ENCODE data around the gene KIAA0825. TPM values are rescaled to one million over a fixed set of nuclear protein-coding genes. Genes with fewer than 3 reads are reported as not detected.

The KIAA0825 gene
- total RNA-seq, 4 donors from 2014 or later: 1.8 to 3.4 (median 2.6) TPM

GRCh38 chr5:94505327-94506068, 112.9 kb downstream of the KIAA0825 start:
- no peak overlapping the region for H3K27ac ChIP-seq
- intact Hi-C loops (cut with DNase I): no loop called here
- H3K9me3 ChIP-seq: no peaks in the 10 kb centered on the region
- 82 to 85% methylated on average over 3 of the region's 3 CpGs for WGBS, 2 donors
- no peak for DNase-seq
- no peaks in the 10 kb centered on the region for H3K36me3 ChIP-seq
- no peaks in the 10 kb centered on the region for H3K27me3 ChIP-seq
- TF ChIP-seq CTCF (IDR thresholded peaks at IDR 0.05) (no peak), POLR2A (IDR thresholded peaks at IDR 0.05) (no peak)
- no peak overlapping the region for H3K4me3 ChIP-seq
- H3K4me1 ChIP-seq: no peaks in the 10 kb centered on the region

DNA sequence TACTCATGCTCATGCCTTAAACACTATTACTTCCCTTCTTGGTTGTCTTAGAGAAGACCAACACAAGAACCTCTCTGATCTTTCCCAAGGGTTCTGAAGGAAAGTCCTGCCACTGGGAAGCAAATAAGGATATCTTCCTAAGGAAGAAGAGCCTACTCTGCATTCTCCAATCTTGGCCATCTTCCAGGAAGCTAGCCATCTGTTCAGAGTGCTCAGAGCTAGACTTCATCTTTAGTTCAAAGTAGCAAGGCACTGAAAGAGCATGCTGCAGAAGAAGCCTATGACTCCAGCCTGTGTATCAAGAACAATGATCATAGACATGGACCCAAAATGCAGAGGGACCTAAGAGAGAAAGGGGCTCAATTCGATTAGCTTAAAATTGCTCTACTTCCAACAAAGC, 114.7 kb downstream of the KIAA0825 start:
- TF ChIP-seq CTCF (IDR thresholded peaks at IDR 0.05) (no peak), POLR2A (IDR thresholded peaks at IDR 0.05) (no peak)
- intact Hi-C loops (cut with DNase I): no loop called here
- H3K9me3 ChIP-seq: no peaks in the 10 kb centered on the region
- no peak for DNase-seq
- WGBS, 2 donors: 83 to 92% methylated on average over 1 of the region's 1 CpG
- H3K27me3 ChIP-seq: no peaks in the 10 kb centered on the region
- H3K4me3 ChIP-seq: no peak overlapping the region
- no peaks in the 10 kb centered on the region for H3K36me3 ChIP-seq
- no peak overlapping the region for H3K27ac ChIP-seq
- H3K4me1 ChIP-seq: no peaks in the 10 kb centered on the region

DNA sequence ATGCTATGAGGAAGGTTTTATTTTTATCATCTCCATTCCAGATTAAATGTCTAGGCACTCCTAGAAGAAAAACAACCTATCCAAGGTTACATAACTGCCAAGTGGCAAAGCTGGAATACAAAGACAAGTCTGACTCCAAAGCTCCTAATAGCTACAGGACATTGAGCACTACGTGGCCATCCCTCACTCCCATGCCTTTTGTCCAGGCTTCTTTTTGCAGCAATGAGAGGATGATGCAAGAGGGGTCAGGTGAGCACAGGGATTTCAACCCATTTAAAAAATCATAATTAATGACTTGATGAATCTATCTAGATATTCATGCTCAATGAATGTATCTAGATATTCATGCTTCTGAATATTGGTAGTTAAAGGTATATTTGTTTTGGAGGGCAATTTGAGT, 117.0 kb downstream of the KIAA0825 start:
- H3K4me1 ChIP-seq: no peaks in the 10 kb centered on the region
- H3K36me3 ChIP-seq: no peaks in the 10 kb centered on the region
- H3K27ac ChIP-seq: no peak overlapping the region
- TF ChIP-seq CTCF (IDR thresholded peaks at IDR 0.05) (no peak), POLR2A (IDR thresholded peaks at IDR 0.05) (no peak)
- 63 to 68% methylated on average over 1 of the region's 1 CpG for WGBS, 2 donors
- no peaks in the 10 kb centered on the region for H3K27me3 ChIP-seq
- intact Hi-C loops (cut with DNase I): no loop called here
- H3K9me3 ChIP-seq: no peaks in the 10 kb centered on the region
- no peak overlapping the region for H3K4me3 ChIP-seq
- DNase-seq: no peak

- intact Hi-C loops (cut with DNase I): no loop called here
- Histone ChIP-seq H3K4me1 (no peaks in the 10 kb centered on the region), H3K27me3 (no peaks in the 10 kb centered on the region), H3K36me3 (no peaks in the 10 kb centered on the region), H3K4me3 (no peak overlapping the region), H3K27ac (no peak overlapping the region), H3K9me3 (no peaks in the 10 kb centered on the region)
- no peak for DNase-seq
- no peak for TF ChIP-seq POLR2A (IDR thresholded peaks at IDR 0.05)
- 73 to 91% methylated on average over 3 of the region's 3 CpGs for WGBS, 2 donors
Observed at GRCh38 chr5:94499806-94500205, 118.6 kb downstream of the KIAA0825 start.

- Histone ChIP-seq H3K27ac (no peak overlapping the region), H3K36me3 (no peaks in the 10 kb centered on the region), H3K27me3 (no peaks in the 10 kb centered on the region), H3K9me3 (no peaks in the 10 kb centered on the region), H3K4me3 (no peak overlapping the region), H3K4me1 (no peaks in the 10 kb centered on the region)
- TF ChIP-seq CTCF (IDR thresholded peaks at IDR 0.05) (no peak), POLR2A (IDR thresholded peaks at IDR 0.05) (no peak)
- intact Hi-C loops (cut with DNase I): no loop called here
- DNase-seq: no peak
Observed at GRCh38 chr5:94498199-94498598, 120.2 kb downstream of the KIAA0825 start.

- WGBS, 2 donors: 69 to 81% methylated on average over 3 of the region's 3 CpGs
- TF ChIP-seq CTCF (IDR thresholded peaks at IDR 0.05) (no peak), POLR2A (IDR thresholded peaks at IDR 0.05) (no peak)
Observed at GRCh38 chr5:94485067-94485466, 133.3 kb downstream of the KIAA0825 start.

More at GRCh38 chr5:94485067-94485466, 133.3 kb downstream of the KIAA0825 start:
- Histone ChIP-seq H3K4me1 (no peaks in the 10 kb centered on the region), H3K27ac (no peak overlapping the region), H3K27me3 (no peaks in the 10 kb centered on the region), H3K9me3 (no peaks in the 10 kb centered on the region), H3K36me3 (no peaks in the 10 kb centered on the region), H3K4me3 (no peak overlapping the region)
- intact Hi-C loops (cut with DNase I): no loop called here
- no peak for DNase-seq

Data from esophagus squamous epithelium (tissue), 5 donors.